SK-N-SH (cell line): ENCODE measurements around the gene ARID1A. TPM values are rescaled to one million over a fixed set of nuclear protein-coding genes. Genes with fewer than 3 reads are reported as not detected.

Experiments
- CTCF ChIA-PET: fragments of 300-600, 350-600 bp; formaldehyde crosslinking; extraction: SDS; loops from one replicate; lab custom pipeline; 2021; lab: Yijun Ruan, JAX
- POLR2A ChIA-PET: fragments of 350-600 bp; sonication (Branson Sonifier 250); formaldehyde crosslinking; extraction: SDS; loops from one replicate; lab custom pipeline; 2020; ENCODE audit warnings: antibody characterized with exemption, inconsistent platforms; lab: Yijun Ruan, JAX
- DNase-seq: peaks from one replicate; pipeline ENCODE4 v3.0.0; 2012
- H2AFZ ChIP-seq: fragments of 200-600 bp; sonication (generic); 2 replicates; pipeline ENCODE4 v1.8.1; 2016; ENCODE audit warnings: antibody characterized with exemption, mild to moderate bottlenecking, low read depth
- H3F3A ChIP-seq: fragments of 200-600 bp; sonication (generic); replicated peaks from 2 replicates; pipeline ENCODE3; 2016; ENCODE audit warnings: antibody characterized with exemption, mild to moderate bottlenecking; ENCODE audit not compliant: insufficient read depth
- H3K27ac ChIP-seq, 2 experiments: fragments of 200-500 bp in 1 of 2; fragments of 200-600 bp in 1 of 2; sonication (Bioruptor generic) in 1 of 2; sonication (generic), shearing (Covaris generic) in 1 of 2; 2 replicates each; pipeline versions ENCODE4 v1.5.1 to v1.6.1; 2014 to 2016; ENCODE audit warnings: low read depth in 2 of 2, inconsistent platforms in 1 of 2, low read length in 1 of 2, mild to moderate bottlenecking in 1 of 2, mixed read lengths in 1 of 2
- H3K27me3 ChIP-seq: fragments of 200-600 bp; sonication (generic), shearing (Covaris generic); 2 replicates; pipeline ENCODE4 v1.6.1; 2016; ENCODE audit warnings: mixed run types; ENCODE audit not compliant: insufficient read depth
- H3K36me3 ChIP-seq, 2 experiments: fragments of 200-500 bp in 1 of 2; fragments of 200-600 bp in 1 of 2; sonication (Bioruptor generic) in 1 of 2; sonication (generic) in 1 of 2; replicated peaks in 1 of 2; 2 replicates each; pipeline versions ENCODE3 to v1.5.1; 2014 to 2016; ENCODE audit warnings: low read length in 1 of 2, mild to moderate bottlenecking in 1 of 2; ENCODE audit not compliant: insufficient read depth in 2 of 2, control insufficient read depth in 1 of 2
- H3K4me1 ChIP-seq, 2 experiments: fragments of 200-500 bp in 1 of 2; fragments of 200-600 bp in 1 of 2; sonication (Bioruptor generic) in 1 of 2; sonication (generic), shearing (Covaris generic) in 1 of 2; 2 replicates each; pipeline versions ENCODE4 v1.5.1 to v1.6.1; 2014 to 2016; ENCODE audit warnings: low read depth in 1 of 2, low read length in 1 of 2, mixed run types in 1 of 2; ENCODE audit not compliant: insufficient read depth in 2 of 2, control insufficient read depth in 1 of 2
- H3K4me2 ChIP-seq: fragments of 200-600 bp; sonication (generic), shearing (Covaris generic); 2 replicates; pipeline ENCODE4 v1.6.1; 2017; ENCODE audit warnings: mixed run types
- H3K4me3 ChIP-seq, 2 experiments: fragments of 200-500 bp in 1 of 2; fragments of 200-600 bp in 1 of 2; sonication (Bioruptor generic) in 1 of 2; sonication (generic), shearing (Covaris generic) in 1 of 2; 2 replicates each; pipeline versions ENCODE4 v1.5.1 to v1.8.1; 2014 to 2016; ENCODE audit warnings: low read depth in 2 of 2, inconsistent platforms in 1 of 2, low read length in 1 of 2, mild to moderate bottlenecking in 1 of 2, mixed read lengths in 1 of 2, moderate library complexity in 1 of 2
- H3K79me2 ChIP-seq: fragments of 200-600 bp; sonication (generic); 2 replicates; pipeline ENCODE4 v1.8.1; 2017; ENCODE audit warnings: mild to moderate bottlenecking; ENCODE audit not compliant: insufficient read depth
- H3K9ac ChIP-seq: fragments of 200-600 bp; sonication (generic); 2 replicates; pipeline ENCODE4 v1.6.1; 2017; ENCODE audit warnings: mixed run types
- H3K9me2 ChIP-seq: fragments of 200-600 bp; sonication (generic); 2 replicates; pipeline ENCODE4 v1.6.1; 2017; ENCODE audit warnings: mixed run types
- H3K9me3 ChIP-seq: fragments of 200-600 bp; sonication (generic); 2 replicates; pipeline ENCODE4 v1.6.1; 2017; ENCODE audit warnings: mixed run types, mild to moderate bottlenecking, moderate library complexity
- H4K20me1 ChIP-seq: fragments of 200-600 bp; sonication (generic); 2 replicates; pipeline ENCODE4 v1.6.1; 2017; ENCODE audit warnings: mild to moderate bottlenecking, mixed run types; ENCODE audit not compliant: insufficient read depth
- CHD2 ChIP-seq: fragments of 150-350 bp; IDR thresholded peaks from 2 replicates; pipeline ENCODE4 v1.6.1; 2018; ENCODE audit warnings: low read length; ENCODE audit not compliant: partially characterized antibody
- FOSL2 ChIP-seq: IDR thresholded peaks from 2 replicates; pipeline ENCODE4 v1.4.0; 2012; ENCODE audit warnings: low read depth, mild to moderate bottlenecking, moderate library complexity, borderline replicate concordance
- FOXM1 ChIP-seq: IDR thresholded peaks from 2 replicates; pipeline ENCODE4 v1.4.0; 2012; ENCODE audit warnings: low read depth, mild to moderate bottlenecking
- GABPA ChIP-seq: IDR thresholded peaks from 2 replicates; pipeline ENCODE4 v1.4.0; 2012; ENCODE audit warnings: low read depth, mild to moderate bottlenecking
- GATA2 ChIP-seq: sonication (generic); formaldehyde crosslinking; IDR thresholded peaks from 2 replicates; pipeline ENCODE4 v1.5.0; 2020; ENCODE audit warnings: mild to moderate bottlenecking, missing genetic modification reagents
- JUND ChIP-seq: IDR thresholded peaks from 2 replicates; pipeline ENCODE4 v1.4.0; 2012
- NFIC ChIP-seq: IDR thresholded peaks from 2 replicates; pipeline ENCODE4 v1.4.0; 2012; ENCODE audit warnings: borderline replicate concordance
- POLR2AphosphoS5 ChIP-seq: IDR thresholded peaks from 2 replicates; pipeline ENCODE4 v1.6.1; 2012; ENCODE audit warnings: low read depth, low read length
- RAD21 ChIP-seq: IDR thresholded peaks from 2 replicates; pipeline ENCODE4 v1.6.1; 2012; ENCODE audit warnings: mild to moderate bottlenecking, low read length
- RFX5 ChIP-seq: IDR thresholded peaks from 2 replicates; pipeline ENCODE4 v1.6.1; 2012; ENCODE audit warnings: mild to moderate bottlenecking, improper control_type of control experiment, low read length
- SIN3A ChIP-seq: IDR thresholded peaks from 2 replicates; pipeline ENCODE4 v1.6.1; 2012; ENCODE audit warnings: low read depth, mild to moderate bottlenecking, low read length, moderate library complexity, borderline replicate concordance
- SMC3 ChIP-seq: IDR thresholded peaks from 2 replicates; pipeline ENCODE4 v1.6.1; 2012; ENCODE audit warnings: low read depth, low read length, improper control_type of control experiment
- TAF1 ChIP-seq: IDR thresholded peaks from 2 replicates; pipeline ENCODE4 v1.6.1; 2012; ENCODE audit warnings: low read depth, mild to moderate bottlenecking, low read length, moderate library complexity, borderline replicate concordance
- YY1 ChIP-seq: IDR thresholded peaks from 2 replicates; pipeline ENCODE4 v1.4.0; 2012; ENCODE audit warnings: low read depth, mild to moderate bottlenecking
- WGBS: methylation state at CpG from one replicate; pipeline ENCODE4 v1.1.6; 2017; ENCODE audit warnings: low lambda C conversion rate; 5-methylcytosine and 5-hydroxymethylcytosine counted together
- polyA plus RNA-seq, 3 experiments: library from polyadenylated mRNA; depleted of rRNA; stranded (reverse); fragments of >200 nt; gene quantifications; 2 replicates each; pipeline ENCODE4 v1.2.3, GENCODE V29; 2012
- TF ChIP-seq, protein P1 (sequence below): fragments of 200-600 bp; sonication (generic); IDR thresholded peaks from 2 replicates; pipeline ENCODE4 v1.6.1; 2017; ENCODE audit warnings: antibody characterized with exemption, mild to moderate bottlenecking, moderate library complexity
- TF ChIP-seq, protein P2 (sequence below): fragments of 150-350 bp; IDR thresholded peaks from 2 replicates; pipeline ENCODE4 v1.6.1; 2017; ENCODE audit warnings: antibody characterized with exemption, low read length, low read depth, borderline replicate concordance
- TF ChIP-seq, protein P3 (sequence below): IDR thresholded peaks from 2 replicates; pipeline ENCODE4 v1.4.0; 2012; ENCODE audit warnings: low read depth
- TF ChIP-seq, protein P4 (sequence below): IDR thresholded peaks from 2 replicates; pipeline ENCODE4; 2012
- TF ChIP-seq, protein P5 (sequence below): IDR thresholded peaks from 2 replicates; pipeline ENCODE4 v1.4.0; 2012; ENCODE audit warnings: low read depth, borderline replicate concordance

Gene ARID1A
- polyA plus RNA-seq, 1 of the 3 experiments (the other 2 are of a cell fraction): 26.5 TPM

DNA sequence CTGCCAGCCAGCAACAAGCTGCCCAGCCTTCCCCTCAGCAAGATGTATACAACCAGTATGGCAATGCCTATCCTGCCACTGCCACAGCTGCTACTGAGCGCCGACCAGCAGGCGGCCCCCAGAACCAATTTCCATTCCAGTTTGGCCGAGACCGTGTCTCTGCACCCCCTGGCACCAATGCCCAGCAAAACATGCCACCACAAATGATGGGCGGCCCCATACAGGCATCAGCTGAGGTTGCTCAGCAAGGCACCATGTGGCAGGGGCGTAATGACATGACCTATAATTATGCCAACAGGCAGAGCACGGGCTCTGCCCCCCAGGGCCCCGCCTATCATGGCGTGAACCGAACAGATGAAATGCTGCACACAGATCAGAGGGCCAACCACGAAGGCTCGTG, 78.6 kb downstream of the ARID1A start:
- Histone ChIP-seq H3K36me3 (peaks cover 68 to 69% of the 10 kb centered on the region in 2 experiments), H3K79me2 (peaks cover 66% of the 10 kb centered on the region), H3K9me2 (no peaks in the 10 kb centered on the region), H3F3A (peaks cover 39% of the 10 kb centered on the region), H3K4me2 (no peak overlapping the region), H3K27me3 (no peaks in the 10 kb centered on the region), H3K4me1 (peaks cover 7 to 27% of the 10 kb centered on the region in 2 experiments; a peak in 3 of 4 replicates), H3K9me3 (no peaks in the 10 kb centered on the region), H4K20me1 (peaks cover 18% of the 10 kb centered on the region), H2AFZ (no peak overlapping the region), H3K4me3 (no peak overlapping the region), H3K27ac (peak overlapping the region in 1 of 2 experiments; percentile 96; a peak in 1 of 4 replicates), H3K9ac (no peak overlapping the region)
- ChIA-PET CTCF (no interaction called here), POLR2A (no interaction called here)
- DNase-seq: no peak
- 98% methylated on average over 7 of the region's 13 CpGs for WGBS
- TF ChIP-seq RAD21 (no peak), FOSL2 (no peak), FOXM1 (no peak), NFIC (no peak), GABPA (no peak), RFX5 (no peak), SMC3 (no peak), JUND (no peak), SIN3A (no peak), YY1 (no peak), GATA2 (CRISPR knock-in tag) (no peak), POLR2AphosphoS5 (no peak), CHD2 (no peak), TAF1 (no peak)
- TF ChIP-seq, protein P1, sequence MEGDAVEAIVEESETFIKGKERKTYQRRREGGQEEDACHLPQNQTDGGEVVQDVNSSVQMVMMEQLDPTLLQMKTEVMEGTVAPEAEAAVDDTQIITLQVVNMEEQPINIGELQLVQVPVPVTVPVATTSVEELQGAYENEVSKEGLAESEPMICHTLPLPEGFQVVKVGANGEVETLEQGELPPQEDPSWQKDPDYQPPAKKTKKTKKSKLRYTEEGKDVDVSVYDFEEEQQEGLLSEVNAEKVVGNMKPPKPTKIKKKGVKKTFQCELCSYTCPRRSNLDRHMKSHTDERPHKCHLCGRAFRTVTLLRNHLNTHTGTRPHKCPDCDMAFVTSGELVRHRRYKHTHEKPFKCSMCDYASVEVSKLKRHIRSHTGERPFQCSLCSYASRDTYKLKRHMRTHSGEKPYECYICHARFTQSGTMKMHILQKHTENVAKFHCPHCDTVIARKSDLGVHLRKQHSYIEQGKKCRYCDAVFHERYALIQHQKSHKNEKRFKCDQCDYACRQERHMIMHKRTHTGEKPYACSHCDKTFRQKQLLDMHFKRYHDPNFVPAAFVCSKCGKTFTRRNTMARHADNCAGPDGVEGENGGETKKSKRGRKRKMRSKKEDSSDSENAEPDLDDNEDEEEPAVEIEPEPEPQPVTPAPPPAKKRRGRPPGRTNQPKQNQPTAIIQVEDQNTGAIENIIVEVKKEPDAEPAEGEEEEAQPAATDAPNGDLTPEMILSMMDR: no peak
- TF ChIP-seq, protein P2, sequence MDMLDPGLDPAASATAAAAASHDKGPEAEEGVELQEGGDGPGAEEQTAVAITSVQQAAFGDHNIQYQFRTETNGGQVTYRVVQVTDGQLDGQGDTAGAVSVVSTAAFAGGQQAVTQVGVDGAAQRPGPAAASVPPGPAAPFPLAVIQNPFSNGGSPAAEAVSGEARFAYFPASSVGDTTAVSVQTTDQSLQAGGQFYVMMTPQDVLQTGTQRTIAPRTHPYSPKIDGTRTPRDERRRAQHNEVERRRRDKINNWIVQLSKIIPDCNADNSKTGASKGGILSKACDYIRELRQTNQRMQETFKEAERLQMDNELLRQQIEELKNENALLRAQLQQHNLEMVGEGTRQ: no peak
- TF ChIP-seq, protein P3, sequence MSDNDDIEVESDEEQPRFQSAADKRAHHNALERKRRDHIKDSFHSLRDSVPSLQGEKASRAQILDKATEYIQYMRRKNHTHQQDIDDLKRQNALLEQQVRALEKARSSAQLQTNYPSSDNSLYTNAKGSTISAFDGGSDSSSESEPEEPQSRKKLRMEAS: no peak
- TF ChIP-seq, protein P4, sequence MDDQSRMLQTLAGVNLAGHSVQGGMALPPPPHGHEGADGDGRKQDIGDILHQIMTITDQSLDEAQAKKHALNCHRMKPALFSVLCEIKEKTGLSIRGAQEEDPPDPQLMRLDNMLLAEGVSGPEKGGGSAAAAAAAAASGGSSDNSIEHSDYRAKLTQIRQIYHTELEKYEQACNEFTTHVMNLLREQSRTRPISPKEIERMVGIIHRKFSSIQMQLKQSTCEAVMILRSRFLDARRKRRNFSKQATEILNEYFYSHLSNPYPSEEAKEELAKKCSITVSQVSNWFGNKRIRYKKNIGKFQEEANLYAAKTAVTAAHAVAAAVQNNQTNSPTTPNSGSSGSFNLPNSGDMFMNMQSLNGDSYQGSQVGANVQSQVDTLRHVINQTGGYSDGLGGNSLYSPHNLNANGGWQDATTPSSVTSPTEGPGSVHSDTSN: no peak
- TF ChIP-seq, protein P5, sequence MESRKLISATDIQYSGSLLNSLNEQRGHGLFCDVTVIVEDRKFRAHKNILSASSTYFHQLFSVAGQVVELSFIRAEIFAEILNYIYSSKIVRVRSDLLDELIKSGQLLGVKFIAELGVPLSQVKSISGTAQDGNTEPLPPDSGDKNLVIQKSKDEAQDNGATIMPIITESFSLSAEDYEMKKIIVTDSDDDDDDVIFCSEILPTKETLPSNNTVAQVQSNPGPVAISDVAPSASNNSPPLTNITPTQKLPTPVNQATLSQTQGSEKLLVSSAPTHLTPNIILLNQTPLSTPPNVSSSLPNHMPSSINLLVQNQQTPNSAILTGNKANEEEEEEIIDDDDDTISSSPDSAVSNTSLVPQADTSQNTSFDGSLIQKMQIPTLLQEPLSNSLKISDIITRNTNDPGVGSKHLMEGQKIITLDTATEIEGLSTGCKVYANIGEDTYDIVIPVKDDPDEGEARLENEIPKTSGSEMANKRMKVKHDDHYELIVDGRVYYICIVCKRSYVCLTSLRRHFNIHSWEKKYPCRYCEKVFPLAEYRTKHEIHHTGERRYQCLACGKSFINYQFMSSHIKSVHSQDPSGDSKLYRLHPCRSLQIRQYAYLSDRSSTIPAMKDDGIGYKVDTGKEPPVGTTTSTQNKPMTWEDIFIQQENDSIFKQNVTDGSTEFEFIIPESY: no peak
